ENCODE data around the gene ATP1B3.
"Not testable (repeated sequence)": the region's sequence is repeated elsewhere in the genome, so short reads cannot be mapped to it uniquely, and the experiment has no call there.

Gene ATP1B3

DNA sequence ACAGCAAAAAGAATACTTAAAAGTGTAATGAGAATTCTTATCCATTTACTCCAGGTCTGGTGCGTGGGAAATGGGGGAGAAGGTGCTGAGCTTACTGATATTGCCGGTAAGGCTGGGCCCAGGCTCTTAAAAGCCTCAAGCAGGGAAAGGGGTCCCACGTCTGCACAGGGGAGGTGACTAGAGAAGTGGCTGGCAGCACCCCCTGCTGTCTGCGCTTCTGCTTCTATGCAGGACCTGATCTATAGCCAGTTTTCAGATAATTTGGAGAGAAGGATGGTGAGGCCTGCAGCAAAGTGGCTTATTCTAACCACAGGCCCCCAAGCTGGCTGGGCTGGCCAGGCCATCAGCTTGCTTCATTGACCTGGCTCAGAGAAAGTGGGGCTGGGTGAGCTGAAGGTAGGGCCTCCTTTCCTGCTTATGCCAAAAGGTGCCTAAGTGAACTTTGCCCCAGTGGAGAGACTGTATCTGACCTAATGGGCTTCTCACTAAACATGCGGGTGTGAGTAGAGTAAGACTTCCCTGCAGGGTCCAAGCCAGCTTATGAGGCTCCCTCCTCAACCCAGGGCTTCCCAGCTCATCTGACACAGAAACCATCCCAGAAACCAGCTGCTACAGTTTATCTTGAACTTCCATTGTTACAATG, 30.9 kb upstream of the ATP1B3 start:
- in situ Hi-C loops (cut with HindIII; ENCODE audit: low pct_ligation_motif_present, low sequenced_read_pairs) = no loop called here
- no peaks in the 10 kb centered on the region for H3K36me3 ChIP-seq (replicated peaks)
- no peak overlapping the region for H3K27ac ChIP-seq
- H3K27me3 ChIP-seq (replicated peaks) = no peaks in the 10 kb centered on the region
- H3K4me3 ChIP-seq (ENCODE audit: low read depth, low read length) = no peak overlapping the region
- DNase-seq = no peak
- TF ChIP-seq, protein P1, sequence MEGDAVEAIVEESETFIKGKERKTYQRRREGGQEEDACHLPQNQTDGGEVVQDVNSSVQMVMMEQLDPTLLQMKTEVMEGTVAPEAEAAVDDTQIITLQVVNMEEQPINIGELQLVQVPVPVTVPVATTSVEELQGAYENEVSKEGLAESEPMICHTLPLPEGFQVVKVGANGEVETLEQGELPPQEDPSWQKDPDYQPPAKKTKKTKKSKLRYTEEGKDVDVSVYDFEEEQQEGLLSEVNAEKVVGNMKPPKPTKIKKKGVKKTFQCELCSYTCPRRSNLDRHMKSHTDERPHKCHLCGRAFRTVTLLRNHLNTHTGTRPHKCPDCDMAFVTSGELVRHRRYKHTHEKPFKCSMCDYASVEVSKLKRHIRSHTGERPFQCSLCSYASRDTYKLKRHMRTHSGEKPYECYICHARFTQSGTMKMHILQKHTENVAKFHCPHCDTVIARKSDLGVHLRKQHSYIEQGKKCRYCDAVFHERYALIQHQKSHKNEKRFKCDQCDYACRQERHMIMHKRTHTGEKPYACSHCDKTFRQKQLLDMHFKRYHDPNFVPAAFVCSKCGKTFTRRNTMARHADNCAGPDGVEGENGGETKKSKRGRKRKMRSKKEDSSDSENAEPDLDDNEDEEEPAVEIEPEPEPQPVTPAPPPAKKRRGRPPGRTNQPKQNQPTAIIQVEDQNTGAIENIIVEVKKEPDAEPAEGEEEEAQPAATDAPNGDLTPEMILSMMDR (IDR thresholded peaks at IDR 0.05; ENCODE audit: low read depth, low read length, missing control alignments) = peak; percentile 2

DNA sequence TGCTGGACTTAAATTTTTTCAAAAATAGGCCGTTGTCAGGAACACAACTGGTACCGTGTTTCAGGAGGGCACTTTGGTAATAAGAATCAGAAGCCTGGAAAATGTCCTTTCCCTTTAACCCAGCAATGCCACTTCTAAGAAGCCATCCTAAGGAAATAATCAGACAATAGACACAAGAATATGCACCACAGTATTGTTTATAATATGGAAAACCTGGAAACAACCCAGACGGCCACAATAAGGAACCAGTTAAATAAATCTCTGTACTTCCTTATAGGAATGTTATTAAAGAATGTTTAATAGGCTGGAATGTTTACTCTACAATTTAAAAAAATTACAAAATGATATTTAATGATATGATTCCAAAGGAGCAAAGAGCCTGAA, 30.4 kb upstream of the ATP1B3 start:
- Histone ChIP-seq H3K36me3 (replicated peaks) (no peaks in the 10 kb centered on the region), H3K4me3 (ENCODE audit: low read depth, low read length) (no peak overlapping the region), H3K27me3 (replicated peaks) (no peaks in the 10 kb centered on the region), H3K27ac (no peak overlapping the region)
- in situ Hi-C loops (cut with HindIII; ENCODE audit: low pct_ligation_motif_present, low sequenced_read_pairs) = no loop called here
- DNase-seq = no peak
- TF ChIP-seq, protein P1 (IDR thresholded peaks at IDR 0.05; ENCODE audit: low read depth, low read length, missing control alignments) = no peak

DNA sequence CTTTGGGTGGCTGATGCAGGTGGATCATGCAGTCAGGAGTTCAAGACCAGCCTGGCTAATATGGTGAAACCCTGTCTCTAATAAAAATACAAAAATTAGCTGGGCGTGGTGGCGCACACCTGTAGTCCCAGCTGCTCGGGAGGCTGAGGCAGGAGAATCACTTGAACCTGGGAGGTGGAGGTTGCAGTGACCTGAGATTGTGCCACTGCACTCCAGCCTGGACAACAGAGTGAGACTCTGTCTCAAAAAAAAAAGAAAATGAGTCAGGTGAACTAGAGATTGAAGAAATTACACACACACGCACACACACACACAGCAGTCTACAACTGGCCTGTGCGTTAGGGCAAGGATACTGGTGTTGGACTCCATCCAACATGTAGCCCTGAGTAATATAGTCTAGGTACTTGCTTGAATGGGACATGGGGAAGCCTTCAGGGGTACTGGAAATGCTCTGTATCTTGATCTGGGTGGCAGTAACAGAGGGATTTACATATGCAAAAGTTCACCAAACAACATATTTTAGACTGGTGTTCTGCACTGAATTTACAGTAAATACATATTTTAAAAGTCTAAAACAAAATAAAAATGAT, 28.2 kb upstream of the ATP1B3 start:
- H3K36me3 ChIP-seq (replicated peaks); in situ Hi-C loops (cut with HindIII; ENCODE audit: low pct_ligation_motif_present, low sequenced_read_pairs); H3K27ac ChIP-seq; H3K4me3 ChIP-seq (ENCODE audit: low read depth, low read length); DNase-seq; H3K27me3 ChIP-seq (replicated peaks): not testable (repeated sequence)

DNA sequence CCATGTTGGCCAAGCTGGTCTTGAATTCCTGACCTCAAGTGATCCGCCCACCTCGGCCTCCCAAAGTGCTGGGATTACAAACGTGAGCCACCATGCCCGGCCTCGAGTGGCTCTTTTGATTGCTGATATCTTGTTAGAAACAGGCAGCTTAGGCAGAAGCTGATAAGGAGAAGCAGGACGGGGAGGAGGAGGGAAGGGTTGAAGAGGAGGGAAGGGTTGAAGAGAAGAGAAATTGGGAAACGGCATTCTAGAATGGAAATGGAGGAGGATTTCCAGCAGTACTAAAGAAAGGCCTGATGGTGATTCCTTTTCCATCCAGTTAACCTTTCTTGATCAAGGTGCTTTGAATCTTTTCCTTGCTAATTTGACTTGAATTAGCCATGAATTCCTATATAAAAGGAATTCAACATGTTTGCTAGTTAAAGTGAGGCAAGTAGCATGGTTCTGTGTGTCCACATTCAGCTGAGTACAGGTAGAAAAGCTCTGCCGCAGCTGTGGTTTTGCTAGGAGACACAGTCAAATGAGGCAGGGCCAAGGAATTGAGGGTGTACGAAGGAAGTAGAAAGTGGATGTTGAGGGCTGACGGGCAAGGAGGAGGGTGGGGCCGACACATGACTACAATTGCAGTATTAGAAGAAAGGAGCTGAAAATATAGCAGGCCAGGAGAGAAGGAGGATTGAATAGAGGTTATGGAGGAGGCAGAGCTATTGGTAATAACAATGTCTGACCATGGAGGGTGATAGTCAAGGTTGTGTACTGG, 27.2 kb upstream of the ATP1B3 start:
- H3K4me3 ChIP-seq (ENCODE audit: low read depth, low read length) = no peak overlapping the region
- TF ChIP-seq, protein P1 (IDR thresholded peaks at IDR 0.05; ENCODE audit: low read depth, low read length, missing control alignments) = no peak
- H3K36me3 ChIP-seq (replicated peaks) = no peaks in the 10 kb centered on the region
- H3K27me3 ChIP-seq (replicated peaks) = no peaks in the 10 kb centered on the region
- in situ Hi-C loops (cut with HindIII; ENCODE audit: low pct_ligation_motif_present, low sequenced_read_pairs) = no loop called here
- no peak overlapping the region for H3K27ac ChIP-seq
- no peak for DNase-seq

DNA sequence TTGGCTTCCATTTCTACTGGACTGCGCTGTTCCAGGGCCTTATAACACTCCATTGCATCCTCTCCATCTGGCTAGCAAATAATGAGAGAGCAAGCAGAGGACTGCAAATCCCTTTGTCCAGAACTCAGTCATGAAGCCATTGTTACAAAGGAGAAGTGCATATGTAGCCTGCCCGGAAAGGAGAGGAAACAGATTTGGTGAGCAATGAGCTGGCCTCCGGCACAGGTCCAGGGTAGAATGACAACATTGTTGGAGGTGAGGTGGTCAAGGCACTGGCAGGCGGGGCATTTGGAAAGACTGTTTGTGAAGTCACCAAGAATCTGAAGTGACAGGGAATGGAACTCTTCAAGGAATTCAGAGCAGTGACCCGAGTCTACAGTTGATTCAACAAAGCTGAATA, 25.0 kb upstream of the ATP1B3 start:
- in situ Hi-C loops (cut with HindIII; ENCODE audit: low pct_ligation_motif_present, low sequenced_read_pairs) = no loop called here
- H3K27me3 ChIP-seq (replicated peaks) = no peaks in the 10 kb centered on the region
- TF ChIP-seq, protein P1 (IDR thresholded peaks at IDR 0.05; ENCODE audit: low read depth, low read length, missing control alignments) = no peak
- no peak overlapping the region for H3K4me3 ChIP-seq (ENCODE audit: low read depth, low read length)
- no peak for DNase-seq
- H3K36me3 ChIP-seq (replicated peaks) = no peaks in the 10 kb centered on the region
- no peak overlapping the region for H3K27ac ChIP-seq

DNA sequence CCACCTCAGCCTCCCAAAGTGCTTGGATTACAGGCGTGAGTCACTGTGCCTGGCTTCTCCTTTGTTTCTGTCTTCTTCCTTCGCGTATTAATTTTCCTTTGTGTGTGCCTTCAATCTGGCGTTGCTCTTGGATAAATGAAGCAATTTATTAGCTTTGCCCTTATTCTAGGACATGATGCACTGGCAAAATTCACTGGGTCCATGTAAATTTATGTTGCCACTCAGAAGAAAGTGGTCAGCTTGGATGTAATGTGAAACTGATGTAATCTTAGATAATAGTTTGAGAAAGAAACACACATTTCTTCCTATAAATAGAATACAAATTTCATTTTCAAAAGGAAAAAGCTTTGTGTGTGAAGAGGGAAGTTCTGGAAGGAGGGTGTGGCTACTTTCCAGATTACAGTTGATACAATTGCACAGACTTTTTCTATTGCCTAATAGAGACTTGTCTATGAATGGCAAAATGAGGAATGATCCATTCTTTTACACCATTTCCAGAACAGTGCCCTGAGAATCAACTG, 23.3 kb upstream of the ATP1B3 start:
- Histone ChIP-seq H3K27me3 (replicated peaks) (no peaks in the 10 kb centered on the region), H3K4me3 (ENCODE audit: low read depth, low read length) (no peak overlapping the region), H3K27ac (no peak overlapping the region), H3K36me3 (replicated peaks) (no peaks in the 10 kb centered on the region)
- no peak for DNase-seq
- TF ChIP-seq, protein P1 (IDR thresholded peaks at IDR 0.05; ENCODE audit: low read depth, low read length, missing control alignments) = no peak
- in situ Hi-C loops (cut with HindIII; ENCODE audit: low pct_ligation_motif_present, low sequenced_read_pairs) = no loop called here

Data from brain microvascular endothelial cell (primary cell).